ENCODE results near the gene SIX5. TPM values are rescaled to one million over a fixed set of nuclear protein-coding genes. Genes with fewer than 3 reads are reported as not detected.

The SIX5 gene
- total and polyA plus RNA-seq, 9 of the 15 experiments (the other 6 are each of a cell fraction or from before 2014, with no cell fraction given) = 1.4 to 17.2 (median 7.4) TPM; not detected in 2

DNA sequence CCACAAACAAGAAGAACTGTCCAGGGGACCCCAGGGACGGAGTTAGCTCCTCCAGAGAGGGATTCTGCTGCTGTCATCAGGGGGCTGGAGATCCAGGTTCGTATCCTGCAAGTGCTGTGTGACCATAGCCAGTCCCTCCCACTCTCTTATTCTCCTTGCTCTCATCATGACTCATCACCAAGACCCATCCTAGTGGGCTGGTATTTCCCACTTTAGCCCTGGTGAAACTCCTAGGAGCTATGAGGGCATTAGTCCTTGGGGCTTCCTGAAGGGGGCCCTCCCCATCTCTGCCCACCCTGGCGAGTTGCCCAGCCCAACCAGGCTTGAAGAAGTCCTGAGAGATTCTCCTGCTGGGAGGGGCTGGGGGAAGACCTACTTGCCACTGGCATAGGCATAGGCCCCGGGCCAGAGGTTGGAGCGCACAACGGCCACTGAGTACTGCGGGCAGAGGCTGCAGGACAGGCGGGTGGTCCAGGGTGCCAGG, 31.1 kb upstream of the SIX5 start:
- Histone ChIP-seq H3K4me3 (no peak overlapping the region), H3K27me3 (ENCODE audit: control insufficient read depth in 2 of 2, insufficient read depth in 2 of 2, low read length in 2 of 2) (no peaks in the 10 kb centered on the region), H3K9ac (ENCODE audit: insufficient read depth in 1 of 2, low read depth in 2 of 2, low read length in 2 of 2) (no peak overlapping the region), H3K36me3 (ENCODE audit: control insufficient read depth, insufficient read depth, low read length) (no peaks in the 10 kb centered on the region), H2AFZ (ENCODE audit: low read depth, low read length) (no peak overlapping the region), H4K20me1 (replicated peaks; ENCODE audit: control insufficient read depth, insufficient read depth, low read length) (no peaks in the 10 kb centered on the region), H3K4me2 (ENCODE audit: insufficient read depth, low read length) (no peak overlapping the region), H3K9me1 (ENCODE audit: control insufficient read depth, insufficient read depth, low read length) (no peaks in the 10 kb centered on the region), H3K9me3 (replicated peaks; ENCODE audit: control insufficient read depth, insufficient read depth, low read depth, low read length) (no peaks in the 10 kb centered on the region), H3K27ac (ENCODE audit: extremely low read depth, low read depth, low read length) (no peak overlapping the region), H3K4me1 (replicated peaks in 1 of 2; ENCODE audit: control insufficient read depth in 2 of 2, insufficient read depth in 2 of 2, low read length in 2 of 2) (peaks cover 9 to 23% of the 10 kb centered on the region in 2 experiments; a peak in 3 of 5 replicates), H3K79me2 (ENCODE audit: control insufficient read depth, insufficient read depth, low read length) (no peaks in the 10 kb centered on the region)
- in situ Hi-C loops (cut with MboI) = loop anchor here (10.0 kb wide), 1 partner anchor 205 kb away; no protein-coding TSS in a partner anchor
- peak in 2 of 4 experiments; percentile 37 to 39 for DNase-seq (ENCODE audit: extremely low read depth in 1 of 4, low spot score in 3 of 4)
- peak; percentile 38 for ATAC-seq
- 60% methylated on average over 7 of the region's 8 CpGs for WGBS (ENCODE audit: insufficient coverage, low coverage, missing lambda C conversion rate)
- FAIRE-seq = peak; percentile 82
- no TSS peak for BruUV-seq (replicated peaks)
- POLR2A ChIA-PET = interaction anchor here (0.9 to 1.7 kb wide), 2 partner anchors 14 to 30 kb away, joined by 4 to 7 read pairs; partner anchors contain the start of gene SIX5
- intact Hi-C loops (cut with micrococcal nuclease) = no loop called here
- CTCF ChIA-PET (ENCODE audit: low intra/inter-chr PET ratio) = interaction anchor here (2.7 kb wide), 1 partner anchor 30 kb away, joined by 22 read pairs; the partner anchor contains the start of gene SIX5
- TF ChIP-seq JUND (IDR thresholded peaks at IDR 0.05; ENCODE audit: borderline replicate concordance, low read depth, low read length) (0 out of 2 replicates have a peak, but pooled peaks have one; percentile 11), JUND (tag; IDR thresholded peaks at IDR 0.05; ENCODE audit: borderline replicate concordance, low read depth, low read length) (no peak; the same call in 2 of the 3 replicates), YY1 (IDR thresholded peaks at IDR 0.05; ENCODE audit: borderline replicate concordance in 1 of 3, control insufficient read depth in 1 of 3, extremely low read depth in 1 of 3, insufficient read depth in 3 of 3, insufficient read length in 1 of 3, insufficient replicate concordance in 2 of 3, low read depth in 1 of 3, low read length in 2 of 3) (no peak), ZNF316 (IDR thresholded peaks at IDR 0.05) (0 out of 2 replicates have a peak, but pooled peaks have one; percentile 16), ZFP36 (IDR thresholded peaks at IDR 0.05; ENCODE audit: low read depth, low read length, partially characterized antibody) (peak; percentile 60), HDAC2 (IDR thresholded peaks at IDR 0.05) (0 out of 2 replicates have a peak, but pooled peaks have one; percentile 20), RBM15 (IDR thresholded peaks at IDR 0.05; ENCODE audit: insufficient read depth, low read length) (no peak), EGR1 (conservative IDR thresholded peaks at IDR 0.05) (0 out of 2 replicates have a peak, but pooled peaks have one; percentile 8), NFIC (IDR thresholded peaks at IDR 0.05) (0 out of 2 replicates have a peak, but pooled peaks have one; percentile 46), ZNF695 (CRISPR knock-in tag; IDR thresholded peaks at IDR 0.05) (no peak), MED1 (CRISPR knock-in tag; IDR thresholded peaks at IDR 0.05; ENCODE audit: borderline replicate concordance) (no peak), ZNF23 (CRISPR knock-in tag; IDR thresholded peaks at IDR 0.05) (no peak), BRD9 (IDR thresholded peaks at IDR 0.05; ENCODE audit: low read depth, partially characterized antibody) (peak; percentile 30), BCOR (IDR thresholded peaks at IDR 0.05) (peak; percentile 52; the same call in 1 of the 2 replicates)
- TF ChIP-seq, protein P1, sequence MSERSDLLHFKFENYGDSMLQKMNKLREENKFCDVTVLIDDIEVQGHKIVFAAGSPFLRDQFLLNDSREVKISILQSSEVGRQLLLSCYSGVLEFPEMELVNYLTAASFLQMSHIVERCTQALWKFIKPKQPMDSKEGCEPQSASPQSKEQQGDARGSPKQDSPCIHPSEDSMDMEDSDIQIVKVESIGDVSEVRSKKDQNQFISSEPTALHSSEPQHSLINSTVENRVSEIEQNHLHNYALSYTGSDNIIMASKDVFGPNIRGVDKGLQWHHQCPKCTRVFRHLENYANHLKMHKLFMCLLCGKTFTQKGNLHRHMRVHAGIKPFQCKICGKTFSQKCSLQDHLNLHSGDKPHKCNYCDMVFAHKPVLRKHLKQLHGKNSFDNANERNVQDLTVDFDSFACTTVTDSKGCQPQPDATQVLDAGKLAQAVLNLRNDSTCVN (CRISPR knock-in tag; IDR thresholded peaks at IDR 0.05) = no peak
- TF ChIP-seq, protein P2, sequence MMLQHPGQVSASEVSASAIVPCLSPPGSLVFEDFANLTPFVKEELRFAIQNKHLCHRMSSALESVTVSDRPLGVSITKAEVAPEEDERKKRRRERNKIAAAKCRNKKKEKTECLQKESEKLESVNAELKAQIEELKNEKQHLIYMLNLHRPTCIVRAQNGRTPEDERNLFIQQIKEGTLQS (IDR thresholded peaks at IDR 0.05) = peak; percentile 77
- TF ChIP-seq, protein P2 (CRISPR knock-in tag; conservative IDR thresholded peaks at IDR 0.05) = no peak
- TF ChIP-seq, protein P3, sequence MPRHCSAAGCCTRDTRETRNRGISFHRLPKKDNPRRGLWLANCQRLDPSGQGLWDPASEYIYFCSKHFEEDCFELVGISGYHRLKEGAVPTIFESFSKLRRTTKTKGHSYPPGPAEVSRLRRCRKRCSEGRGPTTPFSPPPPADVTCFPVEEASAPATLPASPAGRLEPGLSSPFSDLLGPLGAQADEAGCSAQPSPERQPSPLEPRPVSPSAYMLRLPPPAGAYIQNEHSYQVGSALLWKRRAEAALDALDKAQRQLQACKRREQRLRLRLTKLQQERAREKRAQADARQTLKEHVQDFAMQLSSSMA (CRISPR knock-in tag; IDR thresholded peaks at IDR 0.05) = no peak
- TF ChIP-seq, protein P4, sequence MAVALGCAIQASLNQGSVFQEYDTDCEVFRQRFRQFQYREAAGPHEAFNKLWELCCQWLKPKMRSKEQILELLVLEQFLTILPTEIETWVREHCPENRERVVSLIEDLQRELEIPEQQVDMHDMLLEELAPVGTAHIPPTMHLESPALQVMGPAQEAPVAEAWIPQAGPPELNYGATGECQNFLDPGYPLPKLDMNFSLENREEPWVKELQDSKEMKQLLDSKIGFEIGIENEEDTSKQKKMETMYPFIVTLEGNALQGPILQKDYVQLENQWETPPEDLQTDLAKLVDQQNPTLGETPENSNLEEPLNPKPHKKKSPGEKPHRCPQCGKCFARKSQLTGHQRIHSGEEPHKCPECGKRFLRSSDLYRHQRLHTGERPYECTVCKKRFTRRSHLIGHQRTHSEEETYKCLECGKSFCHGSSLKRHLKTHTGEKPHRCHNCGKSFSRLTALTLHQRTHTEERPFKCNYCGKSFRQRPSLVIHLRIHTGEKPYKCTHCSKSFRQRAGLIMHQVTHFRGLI (CRISPR knock-in tag; IDR thresholded peaks at IDR 0.05) = no peak
